IPS DF 19.7 (cell line): ENCODE data around the gene ARSH.
"Not testable (repeated sequence)": the region's sequence is repeated elsewhere in the genome, so short reads cannot be mapped to it uniquely, and the experiment has no call there.

Source experiments
- DNase-seq: peaks from one replicate; pipeline ENCODE4 v3.0.0-alpha.2; 2013; ENCODE audit warnings: low read depth, low spot score

Gene ARSH, protein sequence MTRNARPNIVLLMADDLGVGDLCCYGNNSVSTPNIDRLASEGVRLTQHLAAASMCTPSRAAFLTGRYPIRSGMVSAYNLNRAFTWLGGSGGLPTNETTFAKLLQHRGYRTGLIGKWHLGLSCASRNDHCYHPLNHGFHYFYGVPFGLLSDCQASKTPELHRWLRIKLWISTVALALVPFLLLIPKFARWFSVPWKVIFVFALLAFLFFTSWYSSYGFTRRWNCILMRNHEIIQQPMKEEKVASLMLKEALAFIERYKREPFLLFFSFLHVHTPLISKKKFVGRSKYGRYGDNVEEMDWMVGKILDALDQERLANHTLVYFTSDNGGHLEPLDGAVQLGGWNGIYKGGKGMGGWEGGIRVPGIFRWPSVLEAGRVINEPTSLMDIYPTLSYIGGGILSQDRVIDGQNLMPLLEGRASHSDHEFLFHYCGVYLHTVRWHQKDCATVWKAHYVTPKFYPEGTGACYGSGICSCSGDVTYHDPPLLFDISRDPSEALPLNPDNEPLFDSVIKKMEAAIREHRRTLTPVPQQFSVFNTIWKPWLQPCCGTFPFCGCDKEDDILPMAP

DNA sequence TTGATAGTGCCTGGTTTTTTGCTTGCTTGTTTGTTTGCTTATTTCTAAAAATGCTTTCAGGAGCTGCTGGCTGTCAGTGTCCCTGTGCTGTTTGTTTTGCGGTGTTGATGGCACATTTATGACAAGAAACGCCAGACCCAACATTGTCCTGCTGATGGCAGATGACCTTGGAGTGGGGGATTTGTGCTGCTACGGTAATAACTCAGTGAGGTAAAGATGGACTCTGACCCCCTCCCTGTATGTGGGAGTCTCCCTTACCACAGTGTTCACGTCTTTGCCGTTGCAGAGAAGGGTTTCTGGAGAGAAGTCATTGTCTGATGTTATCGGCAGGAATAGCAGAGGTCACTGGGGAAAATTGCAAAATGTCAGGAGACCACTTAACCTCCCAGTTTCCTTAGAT is at the start of gene ARSH:
Gene ARSH (plus strand): TSS at position 52 of the 400 bp plus-strand sequence. CDS start 67 bp downstream, at position 119.
- no peak for DNase-seq

DNA sequence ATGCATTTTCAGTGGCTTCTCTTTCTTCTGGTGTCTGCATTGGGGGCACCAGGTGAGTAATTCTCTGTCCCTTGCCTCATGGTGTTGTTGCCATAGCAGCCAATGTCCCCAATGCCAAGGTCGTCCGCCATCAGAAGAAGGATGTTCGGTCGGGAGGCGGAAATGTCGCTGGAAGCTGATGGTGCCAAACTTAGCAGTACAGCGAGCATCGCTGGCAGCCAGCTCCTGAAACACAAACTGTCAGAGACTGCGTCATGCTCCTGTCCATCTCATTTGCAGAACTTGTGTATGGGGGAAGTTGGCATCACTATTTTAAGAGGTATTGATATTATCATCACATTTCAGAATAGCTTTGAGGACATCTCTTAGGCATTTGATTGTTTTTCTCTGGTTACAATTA is 48.1 kb upstream of the ARSH start:
- DNase-seq, result no peak

DNA sequence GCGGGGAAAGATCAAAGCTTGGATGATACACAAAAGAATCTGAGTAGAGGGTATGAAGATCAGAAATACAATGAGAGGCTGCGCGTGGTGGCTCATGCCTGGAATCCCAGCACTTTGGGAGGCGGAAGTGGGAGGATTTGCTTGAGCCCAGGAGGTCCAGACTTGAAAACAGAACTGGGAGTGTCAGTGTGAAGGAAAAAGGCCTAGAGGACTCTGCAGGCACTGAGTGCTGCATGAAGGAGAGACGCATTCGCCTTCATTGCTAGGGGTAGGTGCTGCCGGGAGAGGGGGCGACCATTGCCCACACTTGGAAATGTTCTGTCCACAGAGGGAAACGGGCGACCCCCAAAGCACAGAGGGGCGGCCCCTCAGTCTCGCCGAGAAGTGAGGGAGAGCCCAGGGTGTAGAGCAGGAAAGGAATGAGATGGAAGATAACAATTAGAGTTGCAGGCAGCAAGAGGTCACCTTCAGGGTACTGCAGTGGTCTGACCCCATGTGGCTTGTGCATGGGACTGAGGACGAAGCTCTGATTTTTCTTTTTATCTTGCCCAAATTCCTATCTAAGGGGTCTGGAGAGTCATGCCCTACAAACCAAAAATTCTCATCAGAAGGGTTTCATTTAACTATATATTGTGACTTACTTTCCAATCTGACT is 45.4 kb upstream of the ARSH start:
- DNase-seq, result no peak

DNA sequence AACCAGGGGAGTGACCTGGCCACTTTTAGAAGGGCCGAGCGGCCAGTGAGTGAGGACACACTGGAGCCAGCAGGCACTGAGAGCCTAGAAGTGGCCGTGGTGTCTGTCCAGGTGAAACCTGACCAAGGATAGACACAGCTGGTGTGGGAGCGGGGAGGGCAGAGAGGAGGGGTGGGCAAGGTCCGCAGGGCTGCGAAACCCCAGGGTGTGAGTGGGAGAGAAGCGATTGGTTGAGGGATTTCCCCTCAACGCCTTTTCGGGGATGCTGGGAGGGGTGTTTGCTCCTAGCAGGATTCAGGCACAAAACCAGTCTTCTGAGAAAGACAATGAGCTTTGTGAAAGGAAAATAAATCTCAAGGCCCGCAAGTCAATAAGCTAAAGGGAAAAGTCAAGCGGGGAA is 44.0 kb upstream of the ARSH start:
- no peak for DNase-seq

DNA sequence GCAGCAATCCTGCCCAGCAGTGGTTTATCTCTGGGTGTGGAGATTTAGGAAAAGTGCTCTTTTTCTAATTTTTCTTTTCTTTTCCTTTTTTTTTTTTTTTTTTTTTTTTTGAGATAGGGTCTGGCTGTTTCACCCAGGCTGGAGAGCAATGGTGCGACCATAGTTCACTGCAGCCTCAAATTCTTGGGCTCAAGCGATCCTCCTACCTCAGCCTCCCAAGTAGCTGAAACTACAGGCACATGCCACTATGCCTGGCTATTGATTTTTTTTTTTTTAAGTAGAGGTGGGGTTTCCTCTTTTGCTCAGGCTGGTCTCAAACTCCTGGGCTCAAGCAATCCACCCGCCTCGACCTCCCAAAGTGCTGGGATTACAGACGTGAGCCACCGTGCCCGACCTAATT is 42.9 kb upstream of the ARSH start:
- DNase-seq, result not testable (repeated sequence)

DNA sequence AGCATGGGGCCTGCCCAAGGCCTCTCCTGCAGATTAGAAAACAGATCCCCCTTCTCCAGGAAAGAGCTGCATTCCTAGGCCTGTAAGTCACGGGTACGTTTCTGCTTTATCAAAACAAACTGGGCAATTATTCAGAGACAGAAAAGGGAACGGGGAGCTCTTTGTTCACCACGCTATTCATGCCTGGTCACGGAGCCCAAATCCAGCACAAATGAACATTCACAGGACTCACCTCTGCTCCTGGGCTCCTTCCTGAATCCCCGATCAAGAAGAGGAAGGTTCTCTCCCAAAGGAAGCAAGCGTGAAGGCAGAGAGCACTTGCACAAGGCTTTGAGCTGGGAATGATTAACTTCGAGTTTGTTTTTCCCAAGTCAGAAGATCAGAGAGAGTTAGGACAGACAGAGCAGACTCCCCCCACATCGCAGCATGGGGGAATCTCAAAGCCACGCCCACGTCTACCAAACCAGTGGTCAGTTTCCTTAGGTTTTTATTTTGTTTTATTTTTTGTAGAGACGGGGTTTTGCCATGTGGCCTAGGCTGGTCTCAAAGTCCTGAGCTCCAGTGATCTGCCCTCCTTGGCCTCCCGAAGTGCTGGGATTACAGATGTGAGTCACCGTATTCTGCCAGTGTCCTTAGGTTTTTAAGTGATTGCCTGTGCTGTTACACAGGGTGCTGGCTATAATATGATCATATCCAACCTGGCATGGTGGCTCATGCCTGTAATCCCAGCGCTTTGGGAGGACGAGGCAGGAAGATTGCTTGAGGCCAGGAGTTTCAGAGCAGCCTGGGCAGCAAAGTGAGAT is 42.2 kb upstream of the ARSH start:
- not testable (repeated sequence) for DNase-seq

DNA sequence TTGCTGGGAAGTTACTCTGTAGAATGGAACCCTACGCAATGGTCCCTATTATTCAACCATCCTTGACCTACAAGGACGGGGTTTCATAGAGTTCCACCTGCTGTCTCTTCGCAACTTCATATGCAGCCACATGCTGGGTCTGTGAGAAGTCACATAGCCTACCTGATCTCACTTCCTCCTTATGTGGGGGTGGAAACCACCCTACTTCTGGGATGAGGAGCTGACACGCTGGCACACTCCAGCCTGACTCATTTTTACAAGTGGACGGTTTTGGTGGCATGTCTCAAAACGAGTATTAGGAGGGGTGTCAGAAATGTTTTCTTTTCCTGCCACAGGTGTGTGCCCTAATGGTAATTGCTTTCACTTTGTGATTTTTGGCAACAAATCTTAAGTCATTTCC is 40.4 kb upstream of the ARSH start:
- no peak for DNase-seq

DNA sequence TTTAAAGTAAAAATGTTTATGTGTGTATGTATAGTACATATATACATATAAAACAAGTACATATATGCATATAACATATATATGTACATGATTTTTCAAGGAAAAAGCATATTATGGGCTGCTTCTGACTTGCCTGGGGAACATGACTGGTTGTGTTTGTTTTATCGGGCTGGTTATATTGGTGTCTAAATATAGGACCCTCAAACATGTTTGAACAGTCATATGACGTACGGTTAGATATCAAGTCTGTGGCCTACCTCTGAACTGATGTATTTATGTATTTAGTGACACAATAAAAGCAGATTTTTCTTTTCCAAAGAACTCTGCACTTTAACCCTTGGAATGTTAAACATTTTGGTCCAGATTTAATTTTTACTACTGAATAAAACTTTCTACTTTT is 39.3 kb upstream of the ARSH start:
- no peak for DNase-seq

DNA sequence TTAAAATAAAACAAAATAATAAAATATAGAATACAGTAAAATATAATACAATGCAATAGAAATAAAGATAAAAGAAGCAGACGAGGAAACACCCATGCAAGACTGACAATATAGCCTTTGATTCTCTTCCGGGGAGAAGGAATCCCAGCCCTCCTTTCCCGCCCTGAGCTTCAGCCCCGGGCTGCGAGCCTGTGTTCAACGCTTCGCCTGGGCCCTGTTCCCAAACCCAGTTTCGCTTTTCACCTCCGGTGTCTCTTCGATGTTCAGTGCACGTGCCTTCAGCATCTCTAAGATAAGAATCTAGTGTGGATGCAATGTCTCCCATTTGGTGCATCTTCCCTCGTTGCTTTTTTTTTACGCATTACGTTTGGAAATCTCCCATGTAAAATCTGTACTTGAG is 38.8 kb upstream of the ARSH start:
- no peak for DNase-seq

DNA sequence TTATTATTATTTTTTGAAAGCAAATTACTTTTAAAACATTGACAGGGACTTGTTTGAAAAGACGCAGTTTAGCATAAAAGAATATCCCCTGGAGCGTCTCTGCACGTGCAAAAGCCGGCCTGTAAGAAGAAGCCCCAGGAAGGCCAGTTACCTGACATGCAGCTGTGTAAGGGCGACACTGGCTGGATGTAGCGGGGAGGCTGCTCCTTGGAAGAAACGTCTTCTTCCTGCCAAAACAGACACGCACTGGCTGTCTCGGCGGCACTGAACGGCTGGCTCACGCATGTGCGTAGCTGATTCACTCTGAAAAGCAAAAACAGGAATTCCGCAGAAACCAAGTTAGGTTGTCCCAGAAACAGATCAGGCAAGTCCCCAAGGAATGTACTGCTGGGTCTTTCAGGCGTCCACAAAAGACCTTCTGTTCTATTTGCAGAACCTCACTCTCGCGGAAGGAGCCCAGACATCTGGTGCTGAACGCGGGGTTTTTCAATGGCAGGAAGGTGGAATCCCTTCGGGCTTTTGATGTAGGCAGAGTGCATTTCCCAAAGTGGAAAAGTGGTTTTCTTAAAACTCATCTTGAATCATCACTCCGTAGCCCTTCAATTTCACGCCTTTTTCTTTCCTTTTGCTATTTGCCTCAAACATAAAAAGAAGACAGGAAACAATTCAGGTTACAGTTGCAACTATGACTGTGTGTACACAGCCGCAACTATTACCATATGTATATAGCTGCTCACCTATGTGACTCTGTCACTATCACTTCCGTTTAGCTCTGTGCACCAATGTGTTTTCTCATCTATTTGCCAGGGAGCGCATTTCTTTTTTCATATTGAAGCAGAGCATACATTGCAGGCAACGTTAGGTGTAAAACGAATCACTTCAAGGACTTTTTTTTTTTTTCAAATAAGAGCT is 38.1 kb upstream of the ARSH start:
- no peak for DNase-seq

DNA sequence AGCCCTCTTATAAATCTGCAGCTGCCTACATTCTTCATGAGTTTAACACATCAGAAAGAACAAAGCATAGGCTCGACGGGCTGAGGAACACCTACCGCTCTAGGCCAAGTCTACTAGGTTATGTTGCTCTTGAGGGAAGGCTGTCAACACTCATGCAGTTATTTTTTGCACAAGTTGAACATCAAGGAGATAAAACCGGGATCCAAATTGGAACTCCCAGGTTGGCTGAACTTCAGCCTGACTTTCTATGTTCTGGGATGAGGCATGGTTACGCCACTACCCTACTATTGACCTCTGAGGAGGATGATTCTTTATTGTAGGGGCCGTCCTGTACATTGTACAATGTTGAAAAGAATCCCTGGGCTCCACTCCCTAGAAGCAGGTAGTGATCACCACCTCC is 37.3 kb upstream of the ARSH start:
- no peak for DNase-seq

DNA sequence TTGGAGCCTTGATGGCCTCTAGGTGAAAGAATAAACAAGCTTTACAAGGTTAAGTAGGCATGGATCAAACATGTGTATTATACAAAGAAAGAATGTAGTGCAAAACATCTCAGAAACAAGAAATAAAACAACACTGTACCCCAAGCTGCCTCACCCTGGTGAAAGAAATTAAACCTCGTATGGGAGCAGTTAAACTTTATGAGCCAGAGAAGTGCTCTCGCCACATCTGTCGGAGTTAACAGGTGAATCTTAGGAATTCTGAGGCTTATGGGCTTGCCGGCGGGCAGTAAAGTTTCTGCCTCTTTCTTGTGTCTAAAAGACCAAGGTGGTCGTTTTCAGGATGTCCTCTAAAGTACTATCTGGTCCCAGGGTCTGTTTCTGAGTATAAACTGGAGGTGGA is 34.0 kb upstream of the ARSH start:
- no peak for DNase-seq

DNA sequence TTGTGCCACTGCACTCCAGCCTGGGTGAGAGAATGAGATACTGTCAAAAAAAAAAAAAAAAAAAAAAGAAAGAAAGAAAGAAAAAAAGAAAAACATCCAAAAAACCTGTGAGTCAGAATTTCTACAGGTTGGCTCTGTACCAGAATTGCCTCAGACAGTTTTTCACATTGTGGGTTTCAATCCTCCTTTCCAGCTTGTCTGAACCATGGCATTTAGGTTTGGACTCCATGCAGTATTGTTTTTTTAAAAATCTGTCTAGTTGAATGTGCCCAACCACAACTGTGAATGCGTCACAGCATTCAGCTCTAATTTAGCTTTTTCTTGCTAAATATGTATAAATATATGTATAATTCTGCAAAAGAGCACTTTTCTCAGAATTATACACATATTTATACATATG is 31.4 kb upstream of the ARSH start:
- no peak for DNase-seq

DNA sequence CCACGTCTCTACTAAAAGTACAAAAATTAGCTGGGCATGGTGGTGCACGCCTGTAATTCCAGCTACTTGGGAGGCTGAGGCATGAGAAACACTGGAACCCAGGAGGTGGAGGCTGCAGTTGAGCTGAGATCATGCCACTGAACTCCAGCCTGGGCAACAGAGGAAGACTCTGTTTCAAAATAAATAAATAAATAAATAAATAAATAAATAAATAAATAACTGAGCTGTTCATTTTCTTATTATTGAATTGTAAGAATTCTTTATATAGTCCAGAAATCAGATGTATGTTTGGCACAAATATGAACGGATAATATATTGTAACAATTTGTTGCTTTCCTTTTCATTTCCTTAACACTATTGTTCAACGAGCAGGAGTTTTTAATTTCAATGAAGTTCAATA is 27.7 kb upstream of the ARSH start:
- not testable (repeated sequence) for DNase-seq

DNA sequence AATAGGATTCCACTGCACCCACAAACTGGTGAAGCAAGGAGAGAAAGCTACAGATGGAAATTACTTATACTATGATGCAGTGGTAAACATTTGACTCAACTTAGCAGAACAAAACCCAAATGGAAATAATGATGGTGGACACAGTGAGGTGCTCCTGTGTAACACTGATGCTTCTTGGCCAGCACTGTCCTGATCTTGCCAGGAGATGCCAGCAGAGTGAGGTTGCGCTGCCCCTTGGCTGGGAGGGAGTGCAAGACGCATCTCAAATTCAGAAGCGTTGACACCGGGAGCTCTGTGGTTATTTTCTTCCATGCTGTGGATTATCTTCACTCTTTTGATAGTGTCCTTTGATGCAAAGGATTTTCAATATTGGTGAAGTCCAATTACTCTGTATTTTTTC is 22.0 kb upstream of the ARSH start:
- no peak for DNase-seq

DNA sequence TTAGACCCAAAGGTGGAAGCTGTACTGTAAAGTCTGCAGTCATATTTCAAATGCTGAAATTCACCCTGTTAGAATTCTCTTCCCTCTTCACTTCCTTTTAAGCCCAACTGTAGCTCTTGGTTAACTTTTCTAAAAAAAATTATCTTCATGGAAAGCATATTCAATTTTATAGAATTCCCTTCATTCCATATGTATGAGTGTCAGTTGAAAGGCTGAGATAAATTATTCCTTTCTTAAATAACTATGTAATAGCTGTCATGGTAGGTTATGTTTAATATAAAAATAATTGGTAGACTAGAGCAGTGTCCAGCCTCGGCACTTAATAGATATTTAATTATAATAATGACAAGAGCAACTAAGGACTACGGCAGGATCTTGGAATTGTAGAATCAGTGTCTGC is 16.8 kb upstream of the ARSH start:
- DNase-seq, result no peak

DNA sequence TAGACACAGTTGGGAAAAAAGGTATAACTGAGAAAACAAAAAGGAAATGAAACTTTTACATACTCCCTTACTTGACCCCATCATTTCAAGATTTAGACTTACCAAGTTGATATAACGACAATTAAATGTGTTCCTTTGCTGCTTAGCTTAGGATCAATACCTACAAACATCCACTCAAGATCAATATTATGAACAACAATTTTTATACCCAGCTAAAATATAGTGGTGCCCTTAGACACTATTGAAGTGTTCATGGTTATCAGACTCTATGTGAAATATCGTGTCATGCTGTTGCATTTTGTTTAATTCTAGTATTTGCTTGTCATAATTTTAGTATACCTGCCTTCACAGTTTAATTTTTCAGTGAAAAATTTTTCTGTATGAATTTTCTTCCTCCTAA is 4.2 kb downstream of the ARSH start:
- no peak for DNase-seq

DNA sequence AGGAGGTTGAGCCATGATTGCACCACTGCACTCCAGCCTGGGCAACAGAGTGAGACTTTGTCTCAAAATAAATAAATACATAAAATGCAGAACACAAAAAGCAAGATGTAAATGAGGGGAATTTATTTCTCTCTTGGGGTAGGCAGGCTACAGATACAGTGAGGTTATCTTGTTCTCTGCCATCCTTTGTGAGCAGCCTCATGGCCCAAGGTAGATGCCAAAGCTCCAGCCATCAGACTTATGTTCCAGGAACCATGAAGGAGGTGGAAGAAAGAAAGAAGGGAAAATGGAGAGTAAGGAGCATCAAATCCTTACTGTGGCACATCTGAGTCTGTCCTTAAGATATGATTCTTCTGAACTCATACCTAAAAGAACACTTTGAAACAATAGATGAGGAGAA is 11.1 kb downstream of the ARSH start:
- no peak for DNase-seq

DNA sequence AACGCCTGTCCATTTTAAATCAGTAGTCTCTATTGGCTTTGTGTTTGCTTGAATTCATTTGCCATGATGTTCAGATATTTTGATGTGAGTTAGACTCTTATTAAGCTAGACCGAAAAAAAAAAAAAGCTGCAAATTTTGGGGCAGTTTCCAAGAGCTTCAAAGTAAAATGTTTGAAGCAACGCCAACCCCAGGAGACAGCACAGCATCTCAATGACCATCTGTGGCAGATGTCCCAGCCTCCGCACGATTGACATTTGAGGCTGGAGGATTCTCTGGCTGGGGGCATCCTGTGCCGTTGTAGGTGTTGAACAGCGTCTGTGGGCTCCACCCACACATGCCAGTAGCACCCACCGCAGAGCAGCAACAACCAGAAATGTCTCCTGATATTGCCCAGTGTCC is 17.8 kb downstream of the ARSH start:
- no peak for DNase-seq

DNA sequence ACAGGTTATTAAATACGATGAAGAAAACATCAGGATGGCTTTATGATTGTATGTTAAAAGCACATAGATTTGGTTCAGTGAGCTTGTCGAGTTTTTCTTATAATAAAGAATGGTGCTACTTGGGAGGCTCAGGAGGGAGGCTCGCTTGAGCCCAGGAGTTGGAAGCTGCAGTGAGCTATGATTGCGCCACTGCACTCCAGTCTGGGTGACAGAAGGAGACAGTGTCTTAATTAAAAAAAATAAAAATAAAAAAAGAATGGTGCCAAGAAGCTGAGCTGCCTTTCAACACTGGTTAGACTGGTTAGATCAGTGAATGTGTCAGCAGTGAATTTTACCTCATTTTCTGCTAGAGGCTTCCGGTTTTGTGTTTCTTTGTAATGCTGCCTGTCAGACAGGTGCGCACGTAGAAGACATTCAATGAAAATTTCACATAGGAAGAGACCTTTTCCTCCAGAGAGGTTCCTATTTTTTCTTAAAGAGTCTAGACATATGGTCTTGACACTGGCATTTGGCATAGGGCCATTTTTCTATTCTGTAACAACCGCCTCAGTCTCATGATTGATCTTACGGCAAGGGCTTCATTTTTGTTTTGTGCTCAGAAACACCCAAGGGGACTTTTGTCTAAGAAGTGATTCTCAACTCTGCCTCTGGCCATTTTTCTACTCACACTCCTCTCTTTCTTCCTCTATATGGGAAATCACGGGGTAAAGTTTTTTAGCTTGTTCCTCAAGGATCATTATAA is 19.9 kb downstream of the ARSH start:
- DNase-seq, result no peak
